GM23338 (cell line): Measurements from ENCODE around the gene KIAA1328. TPM values are rescaled to one million over a fixed set of nuclear protein-coding genes. Genes with fewer than 3 reads are reported as not detected.
A peak's percentile ranks its signal among the peaks of the same experiment; 100 is the strongest.

Experiments
- ATAC-seq: fragments of 200-7000 bp; cut with Tn5 transposase; 3 replicates; pipeline ENCODE4 v1.9.1; 2020
- DNase-seq: peaks from one replicate; pipeline ENCODE4 v3.0.0-alpha.2; 2015; ENCODE audit warnings: low spot score
- H2AFZ ChIP-seq: fragments of 200-600 bp; sonication (generic); 2 replicates; pipeline ENCODE4 v1.8.0; 2016; ENCODE audit warnings: antibody characterized with exemption, mild to moderate bottlenecking, moderate library complexity
- H3F3A ChIP-seq: fragments of 200-600 bp; sonication (generic); replicated peaks from 2 replicates; pipeline ENCODE4 v1.8.0; 2017; ENCODE audit warnings: antibody characterized with exemption, mixed run types, low read depth
- H3K27ac ChIP-seq: fragments of 200-600 bp; sonication (generic); 2 replicates; pipeline ENCODE4 v1.6.1; 2016; ENCODE audit warnings: low read depth
- H3K27me3 ChIP-seq: fragments of 200-600 bp; sonication (generic); 2 replicates; pipeline ENCODE4 v1.8.0; 2016; ENCODE audit warnings: mild to moderate bottlenecking, mixed run types, moderate library complexity; ENCODE audit not compliant: insufficient read depth
- H3K36me3 ChIP-seq: fragments of 200-600 bp; sonication (generic); 2 replicates; pipeline ENCODE4 v1.8.0; 2016; ENCODE audit warnings: mild to moderate bottlenecking; ENCODE audit not compliant: insufficient read depth
- H3K4me1 ChIP-seq: fragments of 200-600 bp; sonication (generic); 2 replicates; pipeline ENCODE4 v1.8.0; 2016; ENCODE audit warnings: mild to moderate bottlenecking, moderate library complexity; ENCODE audit not compliant: insufficient read depth
- H3K4me2 ChIP-seq: fragments of 200-600 bp; sonication (generic); 2 replicates; pipeline ENCODE4 v1.7.1; 2017; ENCODE audit warnings: mixed run types
- H3K4me3 ChIP-seq: fragments of 200-600 bp; sonication (generic); 2 replicates; pipeline ENCODE4 v1.6.1; 2016; ENCODE audit warnings: mixed run types
- H3K79me2 ChIP-seq: fragments of 200-600 bp; sonication (generic); replicated peaks from 2 replicates; pipeline ENCODE4 v1.8.0; 2017; ENCODE audit warnings: mild to moderate bottlenecking; ENCODE audit not compliant: insufficient read depth
- H3K9me2 ChIP-seq: fragments of 200-600 bp; sonication (generic); 2 replicates; pipeline ENCODE4 v1.8.0; 2017; ENCODE audit not compliant: insufficient read depth
- H4K20me1 ChIP-seq: fragments of 200-600 bp; sonication (generic); replicated peaks from 2 replicates; pipeline ENCODE4 v1.8.0; 2017; ENCODE audit warnings: mild to moderate bottlenecking; ENCODE audit not compliant: insufficient read depth
- H3K27ac Mint-ChIP-seq: 2 replicates; pipeline ENCODE4 v1.8.0; 2020; ENCODE audit warnings: inconsistent platforms, mild to moderate bottlenecking, moderate library complexity, mixed read lengths
- H3K27me3 Mint-ChIP-seq: 3 replicates; pipeline ENCODE4 v1.8.0; 2022; ENCODE audit warnings: low read depth, mild to moderate bottlenecking, moderate library complexity, mixed read lengths, inconsistent platforms; ENCODE audit not compliant: insufficient read depth, poor library complexity
- H3K36me3 Mint-ChIP-seq: 3 replicates; pipeline ENCODE4 v1.8.0; 2021; ENCODE audit warnings: low read depth, mild to moderate bottlenecking, inconsistent platforms, moderate library complexity, mixed read lengths
- H3K4me1 Mint-ChIP-seq: 3 replicates; pipeline ENCODE4 v1.8.0; 2020; ENCODE audit warnings: mild to moderate bottlenecking, inconsistent platforms, mixed read lengths
- H3K4me3 Mint-ChIP-seq: 3 replicates; pipeline ENCODE4 v1.8.0; 2021; ENCODE audit warnings: moderate library complexity, mild to moderate bottlenecking, inconsistent platforms, mixed read lengths
- H3K9me3 Mint-ChIP-seq: 3 replicates; pipeline ENCODE4 v1.8.0; 2020; ENCODE audit warnings: moderate library complexity, mild to moderate bottlenecking, inconsistent platforms, mixed read lengths
- CREB1 ChIP-seq: fragments of 250-450 bp; sonication (Bioruptor Pico); IDR thresholded peaks from 2 replicates; pipeline ENCODE4 v1.5.0; 2020; ENCODE audit warnings: low read depth, mild to moderate bottlenecking, moderate library complexity
- CTCF ChIP-seq, 2 experiments: fragments of 200-600 bp in 1 of 2; sonication (generic) in 1 of 2; conservative IDR thresholded peaks; 2 replicates each; pipeline versions ENCODE4 v1.5.1 to v1.6.1; 2016 to 2017; ENCODE audit warnings: antibody characterized with exemption in 2 of 2, low read depth in 2 of 2, mild to moderate bottlenecking in 2 of 2, moderate library complexity in 1 of 2
- EZH2 ChIP-seq: fragments of 200-600 bp; sonication (generic); IDR thresholded peaks from one replicate; pipeline ENCODE4 v1.8.0; 2017; ENCODE audit warnings: antibody characterized with exemption, mild to moderate bottlenecking, low read depth; ENCODE audit not compliant: unreplicated experiment
- JUNB ChIP-seq: IDR thresholded peaks from one replicate; pipeline ENCODE4 v1.6.1; 2016; ENCODE audit warnings: antibody characterized with exemption; ENCODE audit not compliant: unreplicated experiment
- NANOG ChIP-seq: IDR thresholded peaks from 2 replicates; pipeline ENCODE4 v1.6.1; 2016; ENCODE audit warnings: antibody characterized with exemption, borderline replicate concordance
- POLR2AphosphoS5 ChIP-seq: IDR thresholded peaks from 2 replicates; pipeline ENCODE4 v1.6.1; 2016; ENCODE audit warnings: antibody characterized with exemption, low read depth
- ZNF114 ChIP-seq: fragments of 250-450 bp; sonication (Bioruptor Pico); IDR thresholded peaks from 2 replicates; pipeline ENCODE4 v1.5.0; 2020; ENCODE audit warnings: mild to moderate bottlenecking, moderate library complexity
- polyA plus RNA-seq: library from polyadenylated mRNA; unstranded; fragments of >200 nt; fragmentation: Nextera tagmentation; extraction: Ambion mirVana; gene quantifications from 2 replicates; pipeline ENCODE4 v1.2.1, GENCODE V29; 2016
- total RNA-seq: library from RNA; depleted of rRNA; stranded (reverse); fragments of >200 nt; shearing (Covaris generic); gene quantifications from 2 replicates; pipeline ENCODE4 v1.2.3, GENCODE V29; 2014
- TF ChIP-seq, protein P1 (sequence below): IDR thresholded peaks from 2 replicates; pipeline ENCODE4 v1.6.1; 2016; ENCODE audit warnings: antibody characterized with exemption

The KIAA1328 gene
- total and polyA plus RNA-seq, 2 experiments from 2014 or later, result 5.2 to 8.4 TPM

GRCh38 chr18:37199741-37200140 is 370.8 kb downstream of the KIAA1328 start:
- no peak overlapping the region for H3K27ac Mint-ChIP-seq
- H3K36me3 Mint-ChIP-seq, result peaks cover 3% of the 10 kb centered on the region; the same call in 2 of the 3 replicates
- no peak overlapping the region for H3K27ac ChIP-seq
- H3K36me3 ChIP-seq, result no peaks in the 10 kb centered on the region
- no peaks in the 10 kb centered on the region for H3K4me1 Mint-ChIP-seq
- ATAC-seq (no peak), DNase-seq (no peak)
- no peak overlapping the region for H3K4me2 ChIP-seq
- TF ChIP-seq ZNF114 (CRISPR knock-in tag) (no peak), CREB1 (no peak), EZH2 (no peak), NANOG (no peak), POLR2AphosphoS5 (no peak), JUNB (no peak)
- TF ChIP-seq, protein P1, sequence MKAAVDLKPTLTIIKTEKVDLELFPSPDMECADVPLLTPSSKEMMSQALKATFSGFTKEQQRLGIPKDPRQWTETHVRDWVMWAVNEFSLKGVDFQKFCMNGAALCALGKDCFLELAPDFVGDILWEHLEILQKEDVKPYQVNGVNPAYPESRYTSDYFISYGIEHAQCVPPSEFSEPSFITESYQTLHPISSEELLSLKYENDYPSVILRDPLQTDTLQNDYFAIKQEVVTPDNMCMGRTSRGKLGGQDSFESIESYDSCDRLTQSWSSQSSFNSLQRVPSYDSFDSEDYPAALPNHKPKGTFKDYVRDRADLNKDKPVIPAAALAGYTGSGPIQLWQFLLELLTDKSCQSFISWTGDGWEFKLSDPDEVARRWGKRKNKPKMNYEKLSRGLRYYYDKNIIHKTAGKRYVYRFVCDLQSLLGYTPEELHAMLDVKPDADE, result no peak
- no peaks in the 10 kb centered on the region for H3F3A ChIP-seq
- no peaks in the 10 kb centered on the region for H4K20me1 ChIP-seq
- no peaks in the 10 kb centered on the region for H3K79me2 ChIP-seq
- H3K4me3 Mint-ChIP-seq, result no peak overlapping the region
- no peaks in the 10 kb centered on the region for H3K27me3 ChIP-seq
- no peak overlapping the region for H3K4me3 ChIP-seq
- no peaks in the 10 kb centered on the region for H3K27me3 Mint-ChIP-seq
- no peaks in the 10 kb centered on the region for H3K4me1 ChIP-seq
- no peaks in the 10 kb centered on the region for H3K9me2 ChIP-seq
- peaks cover 9% of the 10 kb centered on the region; the same call in 2 of the 3 replicates for H3K9me3 Mint-ChIP-seq
- no peak overlapping the region for H2AFZ ChIP-seq

- Histone ChIP-seq H3K9me2 (no peaks in the 10 kb centered on the region), H2AFZ (no peak overlapping the region), H3K4me3 (no peak overlapping the region), H3F3A (no peaks in the 10 kb centered on the region), H3K4me2 (no peak overlapping the region), H3K36me3 (no peaks in the 10 kb centered on the region), H4K20me1 (no peaks in the 10 kb centered on the region; the same call in 1 of the 2 replicates), H3K27me3 (peaks cover 4% of the 10 kb centered on the region; the same call in 1 of the 2 replicates), H3K27ac (no peak overlapping the region), H3K4me1 (no peaks in the 10 kb centered on the region), H3K79me2 (no peaks in the 10 kb centered on the region)
- Mint-ChIP-seq H3K4me3 (no peak overlapping the region), H3K27me3 (no peaks in the 10 kb centered on the region), H3K9me3 (peaks cover 5% of the 10 kb centered on the region; the same call in 2 of the 3 replicates), H3K4me1 (peaks cover 2% of the 10 kb centered on the region; the same call in 1 of the 3 replicates), H3K36me3 (peaks cover 3% of the 10 kb centered on the region; the same call in 2 of the 3 replicates), H3K27ac (no peak overlapping the region)
- DNase-seq (peak; percentile 52), ATAC-seq (peak; percentile 84)
- TF ChIP-seq, protein P1, result no peak
- peak; percentile 57 to 75 for TF ChIP-seq CTCF (conservative IDR thresholded peaks at IDR 0.05; ENCODE audit: low read depth in 2 of 2)
Observed at GRCh38 chr18:37207343-37207742, 378.4 kb downstream of the KIAA1328 start.
